SK-N-SH (cell line): Measurements from ENCODE around the gene XRCC5. TPM values are rescaled to one million over a fixed set of nuclear protein-coding genes. Genes with fewer than 3 reads are reported as not detected.

Source experiments
- CTCF ChIA-PET: fragments of 300-600, 350-600 bp; formaldehyde crosslinking; extraction: SDS; loops from one replicate; lab custom pipeline; 2021; lab: Yijun Ruan, JAX
- POLR2A ChIA-PET: fragments of 350-600 bp; sonication (Branson Sonifier 250); formaldehyde crosslinking; extraction: SDS; loops from one replicate; lab custom pipeline; 2020; ENCODE audit warnings: antibody characterized with exemption, inconsistent platforms; lab: Yijun Ruan, JAX
- DNase-seq: peaks from one replicate; pipeline ENCODE4 v3.0.0; 2012
- H2AFZ ChIP-seq: fragments of 200-600 bp; sonication (generic); 2 replicates; pipeline ENCODE4 v1.8.1; 2016; ENCODE audit warnings: antibody characterized with exemption, mild to moderate bottlenecking, low read depth
- H3F3A ChIP-seq: fragments of 200-600 bp; sonication (generic); replicated peaks from 2 replicates; pipeline ENCODE3; 2016; ENCODE audit warnings: antibody characterized with exemption, mild to moderate bottlenecking; ENCODE audit not compliant: insufficient read depth
- H3K27ac ChIP-seq, 2 experiments: fragments of 200-500 bp in 1 of 2; fragments of 200-600 bp in 1 of 2; sonication (Bioruptor generic) in 1 of 2; sonication (generic), shearing (Covaris generic) in 1 of 2; 2 replicates each; pipeline versions ENCODE4 v1.5.1 to v1.6.1; 2014 to 2016; ENCODE audit warnings: low read depth in 2 of 2, inconsistent platforms in 1 of 2, low read length in 1 of 2, mild to moderate bottlenecking in 1 of 2, mixed read lengths in 1 of 2
- H3K27me3 ChIP-seq: fragments of 200-600 bp; sonication (generic), shearing (Covaris generic); 2 replicates; pipeline ENCODE4 v1.6.1; 2016; ENCODE audit warnings: mixed run types; ENCODE audit not compliant: insufficient read depth
- H3K36me3 ChIP-seq, 2 experiments: fragments of 200-500 bp in 1 of 2; fragments of 200-600 bp in 1 of 2; sonication (Bioruptor generic) in 1 of 2; sonication (generic) in 1 of 2; replicated peaks in 1 of 2; 2 replicates each; pipeline versions ENCODE3 to v1.5.1; 2014 to 2016; ENCODE audit warnings: low read length in 1 of 2, mild to moderate bottlenecking in 1 of 2; ENCODE audit not compliant: insufficient read depth in 2 of 2, control insufficient read depth in 1 of 2
- H3K4me1 ChIP-seq, 2 experiments: fragments of 200-500 bp in 1 of 2; fragments of 200-600 bp in 1 of 2; sonication (Bioruptor generic) in 1 of 2; sonication (generic), shearing (Covaris generic) in 1 of 2; 2 replicates each; pipeline versions ENCODE4 v1.5.1 to v1.6.1; 2014 to 2016; ENCODE audit warnings: low read depth in 1 of 2, low read length in 1 of 2, mixed run types in 1 of 2; ENCODE audit not compliant: insufficient read depth in 2 of 2, control insufficient read depth in 1 of 2
- H3K4me2 ChIP-seq: fragments of 200-600 bp; sonication (generic), shearing (Covaris generic); 2 replicates; pipeline ENCODE4 v1.6.1; 2017; ENCODE audit warnings: mixed run types
- H3K4me3 ChIP-seq, 2 experiments: fragments of 200-500 bp in 1 of 2; fragments of 200-600 bp in 1 of 2; sonication (Bioruptor generic) in 1 of 2; sonication (generic), shearing (Covaris generic) in 1 of 2; 2 replicates each; pipeline versions ENCODE4 v1.5.1 to v1.8.1; 2014 to 2016; ENCODE audit warnings: low read depth in 2 of 2, inconsistent platforms in 1 of 2, low read length in 1 of 2, mild to moderate bottlenecking in 1 of 2, mixed read lengths in 1 of 2, moderate library complexity in 1 of 2
- H3K79me2 ChIP-seq: fragments of 200-600 bp; sonication (generic); 2 replicates; pipeline ENCODE4 v1.8.1; 2017; ENCODE audit warnings: mild to moderate bottlenecking; ENCODE audit not compliant: insufficient read depth
- H3K9ac ChIP-seq: fragments of 200-600 bp; sonication (generic); 2 replicates; pipeline ENCODE4 v1.6.1; 2017; ENCODE audit warnings: mixed run types
- H3K9me2 ChIP-seq: fragments of 200-600 bp; sonication (generic); 2 replicates; pipeline ENCODE4 v1.6.1; 2017; ENCODE audit warnings: mixed run types
- H3K9me3 ChIP-seq: fragments of 200-600 bp; sonication (generic); 2 replicates; pipeline ENCODE4 v1.6.1; 2017; ENCODE audit warnings: mixed run types, mild to moderate bottlenecking, moderate library complexity
- H4K20me1 ChIP-seq: fragments of 200-600 bp; sonication (generic); 2 replicates; pipeline ENCODE4 v1.6.1; 2017; ENCODE audit warnings: mild to moderate bottlenecking, mixed run types; ENCODE audit not compliant: insufficient read depth
- CTCF ChIP-seq: fragments of 200-600 bp; sonication (generic); IDR thresholded peaks from 2 replicates; pipeline ENCODE4 v1.6.1; 2017; ENCODE audit warnings: antibody characterized with exemption, mild to moderate bottlenecking, moderate library complexity
- FOSL2 ChIP-seq: IDR thresholded peaks from 2 replicates; pipeline ENCODE4 v1.4.0; 2012; ENCODE audit warnings: low read depth, mild to moderate bottlenecking, moderate library complexity, borderline replicate concordance
- FOXM1 ChIP-seq: IDR thresholded peaks from 2 replicates; pipeline ENCODE4 v1.4.0; 2012; ENCODE audit warnings: low read depth, mild to moderate bottlenecking
- GATA2 ChIP-seq: sonication (generic); formaldehyde crosslinking; IDR thresholded peaks from 2 replicates; pipeline ENCODE4 v1.5.0; 2020; ENCODE audit warnings: mild to moderate bottlenecking, missing genetic modification reagents
- JUND ChIP-seq: IDR thresholded peaks from 2 replicates; pipeline ENCODE4 v1.4.0; 2012
- MEF2A ChIP-seq: IDR thresholded peaks from 2 replicates; pipeline ENCODE4 v1.4.0; 2012; ENCODE audit warnings: low read depth, borderline replicate concordance
- NFIC ChIP-seq: IDR thresholded peaks from 2 replicates; pipeline ENCODE4 v1.4.0; 2012; ENCODE audit warnings: borderline replicate concordance
- RCOR1 ChIP-seq: fragments of 150-350 bp; IDR thresholded peaks from 2 replicates; pipeline ENCODE4 v1.6.1; 2017; ENCODE audit warnings: antibody characterized with exemption, low read length
- REST ChIP-seq: IDR thresholded peaks from 2 replicates; pipeline ENCODE4 v1.6.1; 2012; ENCODE audit warnings: mild to moderate bottlenecking, low read depth, low read length, moderate library complexity
- RFX5 ChIP-seq: IDR thresholded peaks from 2 replicates; pipeline ENCODE4 v1.6.1; 2012; ENCODE audit warnings: mild to moderate bottlenecking, improper control_type of control experiment, low read length
- RXRA ChIP-seq: IDR thresholded peaks from 2 replicates; pipeline ENCODE4 v1.4.0; 2012; ENCODE audit warnings: low read depth, mild to moderate bottlenecking, borderline replicate concordance
- SIN3A ChIP-seq: IDR thresholded peaks from 2 replicates; pipeline ENCODE4 v1.6.1; 2012; ENCODE audit warnings: low read depth, mild to moderate bottlenecking, low read length, moderate library complexity, borderline replicate concordance
- SMC3 ChIP-seq: IDR thresholded peaks from 2 replicates; pipeline ENCODE4 v1.6.1; 2012; ENCODE audit warnings: low read depth, low read length, improper control_type of control experiment
- TAF1 ChIP-seq: IDR thresholded peaks from 2 replicates; pipeline ENCODE4 v1.6.1; 2012; ENCODE audit warnings: low read depth, mild to moderate bottlenecking, low read length, moderate library complexity, borderline replicate concordance
- TCF12 ChIP-seq: IDR thresholded peaks from 2 replicates; pipeline ENCODE4 v1.4.0; 2012
- USF1 ChIP-seq: IDR thresholded peaks from 2 replicates; pipeline ENCODE4 v1.4.0; 2012; ENCODE audit warnings: low read depth, borderline replicate concordance
- YY1 ChIP-seq: IDR thresholded peaks from 2 replicates; pipeline ENCODE4 v1.4.0; 2012; ENCODE audit warnings: low read depth, mild to moderate bottlenecking
- WGBS: methylation state at CpG from one replicate; pipeline ENCODE4 v1.1.6; 2017; ENCODE audit warnings: low lambda C conversion rate; 5-methylcytosine and 5-hydroxymethylcytosine counted together
- polyA plus RNA-seq, 3 experiments: library from polyadenylated mRNA; depleted of rRNA; stranded (reverse); fragments of >200 nt; gene quantifications; 2 replicates each; pipeline ENCODE4 v1.2.3, GENCODE V29; 2012
- TF ChIP-seq, protein P1 (sequence below): IDR thresholded peaks from 2 replicates; pipeline ENCODE4; 2012
- TF ChIP-seq, protein P2 (sequence below): fragments of 150-350 bp; IDR thresholded peaks from 2 replicates; pipeline ENCODE4 v1.6.1; 2016; ENCODE audit warnings: mild to moderate bottlenecking, low read depth, low read length
- TF ChIP-seq, protein P3 (sequence below): IDR thresholded peaks from 2 replicates; pipeline ENCODE4 v1.4.0; 2012; ENCODE audit warnings: low read depth

Gene XRCC5
- polyA plus RNA-seq, 1 of the 3 experiments (the other 2 are of a cell fraction): 125 TPM

DNA sequence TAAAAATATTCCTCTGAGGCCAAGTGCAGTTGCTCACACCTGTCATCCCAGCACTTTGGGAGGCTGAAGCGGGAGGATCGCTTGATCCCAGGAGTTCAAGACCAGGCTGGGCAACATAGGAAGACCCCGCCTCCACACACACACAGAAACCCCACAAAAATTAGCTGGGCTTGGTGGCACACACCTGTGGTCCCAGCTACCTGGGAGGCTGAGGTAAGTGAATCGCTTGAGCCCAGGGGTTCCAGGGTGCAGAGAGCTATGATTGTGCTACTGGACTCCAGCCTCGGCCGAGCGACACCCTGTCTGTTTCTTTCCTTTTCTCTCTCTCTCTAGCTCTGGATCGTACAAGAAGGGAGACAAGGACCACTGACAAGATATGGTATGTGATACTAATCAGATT lies 1.8 kb upstream of the XRCC5 start:
- Histone ChIP-seq H3K27ac (no peak overlapping the region), H3K4me1 (peaks cover 9 to 19% of the 10 kb centered on the region in 2 experiments), H3F3A (no peaks in the 10 kb centered on the region), H3K27me3 (no peaks in the 10 kb centered on the region), H3K9me2 (no peaks in the 10 kb centered on the region), H3K9ac (no peak overlapping the region), H3K4me3 (no peak overlapping the region), H4K20me1 (peaks cover 11% of the 10 kb centered on the region), H3K4me2 (no peak overlapping the region), H3K9me3 (no peaks in the 10 kb centered on the region), H2AFZ (no peak overlapping the region), H3K36me3 (peaks cover 17 to 19% of the 10 kb centered on the region in 2 experiments), H3K79me2 (peaks cover 32% of the 10 kb centered on the region)
- no peak for DNase-seq
- ChIA-PET POLR2A (interaction anchor here (1.4 kb wide), 2 partner anchors 23 to 26 kb away, joined by 3 to 4 read pairs; partner anchors contain the start of genes PECR and TMEM169), CTCF (interaction anchor here (1.0 to 1.6 kb wide), 4 partner anchors 25 to 91 kb away, joined by 3 to 4 read pairs (median 3); partner anchors contain the start of gene TMEM169)
- TF ChIP-seq MEF2A: no peak
- no peak for TF ChIP-seq RXRA
- 93% methylated on average over 7 of the region's 8 CpGs for WGBS

DNA sequence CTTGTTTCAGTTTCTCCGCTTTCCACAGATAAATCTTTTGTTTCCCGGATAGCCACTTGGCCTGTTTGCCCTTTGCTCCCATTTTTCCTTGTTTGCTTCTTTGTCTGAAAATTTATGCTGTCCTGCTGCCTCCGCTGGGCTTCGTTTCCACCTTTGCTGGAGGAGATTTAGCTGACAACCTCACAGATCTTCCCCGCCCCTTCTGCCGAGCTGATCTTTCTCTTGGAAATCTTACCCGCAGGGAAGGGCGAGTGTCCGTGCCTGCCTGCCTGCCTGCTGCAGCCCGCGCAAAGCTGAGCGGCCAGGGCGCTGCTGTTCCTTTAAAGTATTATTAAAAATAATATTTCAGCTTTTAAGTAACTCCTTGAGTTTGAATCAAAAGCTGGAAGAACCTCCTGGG lies 1.4 kb upstream of the XRCC5 start:
- H4K20me1 ChIP-seq: peaks cover 11% of the 10 kb centered on the region
- no peak overlapping the region for H2AFZ ChIP-seq
- no peak overlapping the region for H3K4me3 ChIP-seq
- no peaks in the 10 kb centered on the region for H3K9me3 ChIP-seq
- H3K79me2 ChIP-seq: peaks cover 36% of the 10 kb centered on the region
- H3F3A ChIP-seq: peaks cover 4% of the 10 kb centered on the region
- no peak overlapping the region for H3K9ac ChIP-seq
- 94% methylated on average over 13 of the region's 13 CpGs for WGBS
- ChIA-PET CTCF (interaction anchor here (1.0 to 1.2 kb wide), 3 partner anchors 26 to 76 kb away, joined by 3 to 4 read pairs (median 3); partner anchors contain the start of gene TMEM169), POLR2A (interaction anchor here (1.4 kb wide), 2 partner anchors 24 to 26 kb away, joined by 3 to 4 read pairs; partner anchors contain the start of genes PECR and TMEM169)
- H3K4me1 ChIP-seq: peaks cover 9 to 19% of the 10 kb centered on the region in 2 experiments
- H3K4me2 ChIP-seq: no peak overlapping the region
- no peaks in the 10 kb centered on the region for H3K27me3 ChIP-seq
- H3K9me2 ChIP-seq: no peaks in the 10 kb centered on the region
- peaks cover 21 to 23% of the 10 kb centered on the region in 2 experiments for H3K36me3 ChIP-seq
- no peak overlapping the region for H3K27ac ChIP-seq
- no peak for DNase-seq
- TF ChIP-seq RFX5 (no peak), FOXM1 (no peak), GATA2 (no peak), SMC3 (no peak), REST (no peak), TAF1 (no peak), YY1 (no peak), SIN3A (no peak), CTCF (no peak), RCOR1 (no peak), TCF12 (no peak), FOSL2 (no peak), USF1 (no peak), NFIC (no peak), JUND (no peak)
- TF ChIP-seq, protein P1, sequence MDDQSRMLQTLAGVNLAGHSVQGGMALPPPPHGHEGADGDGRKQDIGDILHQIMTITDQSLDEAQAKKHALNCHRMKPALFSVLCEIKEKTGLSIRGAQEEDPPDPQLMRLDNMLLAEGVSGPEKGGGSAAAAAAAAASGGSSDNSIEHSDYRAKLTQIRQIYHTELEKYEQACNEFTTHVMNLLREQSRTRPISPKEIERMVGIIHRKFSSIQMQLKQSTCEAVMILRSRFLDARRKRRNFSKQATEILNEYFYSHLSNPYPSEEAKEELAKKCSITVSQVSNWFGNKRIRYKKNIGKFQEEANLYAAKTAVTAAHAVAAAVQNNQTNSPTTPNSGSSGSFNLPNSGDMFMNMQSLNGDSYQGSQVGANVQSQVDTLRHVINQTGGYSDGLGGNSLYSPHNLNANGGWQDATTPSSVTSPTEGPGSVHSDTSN: no peak
- TF ChIP-seq, protein P2, sequence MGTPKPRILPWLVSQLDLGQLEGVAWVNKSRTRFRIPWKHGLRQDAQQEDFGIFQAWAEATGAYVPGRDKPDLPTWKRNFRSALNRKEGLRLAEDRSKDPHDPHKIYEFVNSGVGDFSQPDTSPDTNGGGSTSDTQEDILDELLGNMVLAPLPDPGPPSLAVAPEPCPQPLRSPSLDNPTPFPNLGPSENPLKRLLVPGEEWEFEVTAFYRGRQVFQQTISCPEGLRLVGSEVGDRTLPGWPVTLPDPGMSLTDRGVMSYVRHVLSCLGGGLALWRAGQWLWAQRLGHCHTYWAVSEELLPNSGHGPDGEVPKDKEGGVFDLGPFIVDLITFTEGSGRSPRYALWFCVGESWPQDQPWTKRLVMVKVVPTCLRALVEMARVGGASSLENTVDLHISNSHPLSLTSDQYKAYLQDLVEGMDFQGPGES: no peak
- TF ChIP-seq, protein P3, sequence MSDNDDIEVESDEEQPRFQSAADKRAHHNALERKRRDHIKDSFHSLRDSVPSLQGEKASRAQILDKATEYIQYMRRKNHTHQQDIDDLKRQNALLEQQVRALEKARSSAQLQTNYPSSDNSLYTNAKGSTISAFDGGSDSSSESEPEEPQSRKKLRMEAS: no peak
